Activated naive CD4-positive, alpha-beta T cell treated with anti-CD3 and anti-CD28 coated beads, Interleukin-2, amount 50 U/mL, for 16 hours (primary cell): ENCODE data around the gene RNF180.
"Not testable (repeated sequence)": the region's sequence is repeated elsewhere in the genome, so short reads cannot be mapped to it uniquely, and the experiment has no call there.

Experiments
- DNase-seq: peaks from one replicate; pipeline ENCODE4 v3.0.0-alpha.2; 2020

Gene RNF180

GRCh38 chr5:64180661-64181343, 15.2 kb downstream of the RNF180 start:
- DNase-seq: no peak

- DNase-seq: no peak
Observed at GRCh38 chr5:64181440-64181839, 15.8 kb downstream of the RNF180 start.

DNA sequence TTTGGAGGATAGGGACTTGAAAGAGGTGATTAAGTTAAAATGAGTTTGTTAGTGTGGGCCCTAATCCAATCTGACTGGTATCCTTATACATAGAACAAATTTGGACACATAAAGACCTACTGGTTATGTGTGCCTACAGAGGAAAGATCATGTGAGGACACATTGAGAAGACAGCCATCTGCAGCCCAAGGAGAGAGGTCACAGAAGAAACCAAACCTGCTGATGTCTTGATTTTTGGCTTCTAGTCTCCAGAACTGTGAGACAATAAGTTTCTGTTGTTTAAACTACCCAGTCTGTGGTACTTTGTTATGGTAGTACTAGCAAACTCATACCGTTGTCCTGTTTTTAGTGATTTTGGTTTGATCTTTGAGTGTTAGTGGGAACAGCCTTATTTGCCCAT, 18.3 kb downstream of the RNF180 start:
- DNase-seq: no peak

DNA sequence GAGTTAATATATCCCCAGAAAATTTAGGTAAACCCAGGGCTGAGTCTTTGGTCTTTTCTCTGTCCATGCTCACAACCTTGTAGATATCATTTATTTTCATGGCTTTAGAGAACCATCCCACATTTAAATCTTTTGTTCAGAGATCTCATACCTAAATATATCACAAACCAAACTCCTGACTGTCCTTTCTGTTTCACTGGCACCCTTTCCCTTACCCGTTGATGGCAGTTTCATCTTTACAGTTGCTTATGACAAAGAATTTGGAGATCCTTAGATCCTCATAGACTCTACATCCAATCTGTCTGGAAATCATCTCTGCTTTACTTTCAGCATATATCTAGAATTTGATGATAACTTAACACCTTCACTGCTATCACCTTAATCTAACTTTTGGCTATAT, 19.2 kb downstream of the RNF180 start:
- no peak for DNase-seq

DNA sequence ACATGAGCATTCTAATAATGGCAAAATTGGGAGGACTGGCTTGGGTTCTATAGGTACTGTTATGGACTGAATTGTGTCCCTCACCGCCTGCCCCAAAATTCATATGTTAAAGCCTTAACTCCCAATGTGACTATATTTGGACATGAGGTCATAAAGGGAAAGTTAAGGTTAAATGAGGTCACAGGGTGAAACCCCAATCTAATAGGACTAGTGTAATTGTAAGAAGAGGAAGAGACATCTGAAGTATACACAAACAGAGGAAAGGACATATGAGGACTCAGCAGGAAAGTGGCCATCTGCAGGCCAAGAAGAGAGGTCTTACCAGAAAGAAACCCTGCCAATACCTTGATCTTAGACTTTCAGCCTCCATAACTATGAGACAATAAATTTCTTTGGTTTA, 23.1 kb downstream of the RNF180 start:
- DNase-seq: no peak

GRCh38 chr5:64190562-64191306, 25.1 kb downstream of the RNF180 start:
- no peak for DNase-seq

DNA sequence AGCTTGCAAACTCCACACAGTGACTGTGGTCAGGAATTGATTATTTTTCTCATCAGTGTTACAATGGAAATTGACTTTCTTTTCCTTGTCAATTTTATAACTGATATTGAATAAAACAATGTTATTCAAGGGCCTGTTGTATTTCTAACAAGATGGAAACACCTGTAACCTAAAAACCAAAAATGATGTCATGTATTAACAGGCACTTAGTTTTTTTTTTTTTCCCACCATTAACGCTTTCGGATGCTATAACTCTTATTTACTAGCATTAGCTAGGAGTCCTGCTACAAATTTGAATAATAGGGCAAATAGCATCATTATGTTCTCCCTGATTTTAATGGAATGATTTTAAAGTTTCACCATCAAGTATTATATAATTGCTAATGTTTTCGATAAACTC, 30.3 kb downstream of the RNF180 start:
- no peak for DNase-seq

- DNase-seq: no peak
Observed at GRCh38 chr5:64199425-64199824, 33.8 kb downstream of the RNF180 start.

- no peak for DNase-seq
Observed at GRCh38 chr5:64201996-64202395, 36.4 kb downstream of the RNF180 start.

GRCh38 chr5:64206653-64207052, 41.0 kb downstream of the RNF180 start:
- DNase-seq: no peak

- DNase-seq: no peak
Observed at GRCh38 chr5:64207978-64208377, 42.3 kb downstream of the RNF180 start.

- DNase-seq: no peak
Observed at GRCh38 chr5:64209353-64209752, 43.7 kb downstream of the RNF180 start.

GRCh38 chr5:64210866-64211265, 45.2 kb downstream of the RNF180 start:
- DNase-seq: no peak

GRCh38 chr5:64213011-64213410, 47.4 kb downstream of the RNF180 start:
- no peak for DNase-seq

DNA sequence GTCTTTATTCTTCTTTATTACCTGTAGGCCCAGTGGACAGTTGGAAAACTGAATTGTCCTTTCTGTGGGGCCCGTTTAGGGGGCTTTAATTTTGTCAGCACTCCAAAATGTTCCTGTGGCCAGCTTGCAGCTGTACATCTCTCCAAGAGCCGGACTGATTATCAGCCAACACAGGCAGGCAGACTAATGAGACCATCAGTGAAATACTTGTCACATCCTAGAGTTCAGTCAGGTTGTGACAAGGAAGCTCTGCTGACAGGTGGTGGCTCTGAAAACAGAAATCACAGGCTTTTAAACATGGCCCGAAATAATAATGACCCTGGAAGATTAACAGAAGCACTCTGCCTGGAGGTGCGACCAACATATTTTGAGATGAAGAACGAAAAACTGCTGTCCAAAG, 47.9 kb downstream of the RNF180 start:
- no peak for DNase-seq

DNA sequence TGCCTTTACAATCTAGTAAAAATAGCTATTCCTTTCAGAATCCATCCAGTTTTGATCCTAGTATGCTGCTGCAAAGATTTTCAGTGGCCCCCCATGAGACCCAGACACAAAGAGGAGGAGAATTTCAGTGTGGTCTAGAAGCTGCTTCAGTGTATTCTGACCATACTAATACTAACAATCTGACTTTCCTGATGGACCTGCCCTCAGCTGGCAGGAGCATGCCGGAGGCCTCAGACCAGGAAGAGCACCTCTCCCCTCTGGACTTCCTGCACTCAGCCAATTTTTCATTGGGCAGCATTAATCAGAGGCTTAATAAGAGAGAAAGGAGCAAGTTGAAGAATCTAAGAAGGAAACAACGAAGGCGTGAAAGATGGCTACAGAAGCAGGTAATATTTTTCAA, 48.5 kb downstream of the RNF180 start:
- no peak for DNase-seq

DNA sequence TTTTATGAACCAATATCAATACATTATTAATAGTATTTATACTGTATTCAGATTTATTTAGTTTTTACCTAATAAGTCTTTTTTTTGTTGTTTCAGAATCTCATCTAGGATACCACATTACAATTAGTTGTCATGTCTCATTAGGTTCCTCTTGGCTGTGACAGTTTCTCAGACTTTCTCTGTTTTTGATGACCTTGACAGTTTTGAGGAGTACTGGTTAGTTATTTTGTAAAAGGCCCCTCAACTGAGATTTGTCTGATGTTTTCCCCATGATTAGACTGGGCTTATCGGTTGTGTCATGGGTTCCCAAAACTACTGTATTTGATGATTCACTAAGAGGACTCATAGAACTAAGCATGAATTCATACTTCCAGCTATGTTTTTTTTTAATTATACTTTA, 56.3 kb downstream of the RNF180 start:
- DNase-seq: no peak

GRCh38 chr5:64225286-64225981, 59.8 kb downstream of the RNF180 start:
- not testable (repeated sequence) for DNase-seq

DNA sequence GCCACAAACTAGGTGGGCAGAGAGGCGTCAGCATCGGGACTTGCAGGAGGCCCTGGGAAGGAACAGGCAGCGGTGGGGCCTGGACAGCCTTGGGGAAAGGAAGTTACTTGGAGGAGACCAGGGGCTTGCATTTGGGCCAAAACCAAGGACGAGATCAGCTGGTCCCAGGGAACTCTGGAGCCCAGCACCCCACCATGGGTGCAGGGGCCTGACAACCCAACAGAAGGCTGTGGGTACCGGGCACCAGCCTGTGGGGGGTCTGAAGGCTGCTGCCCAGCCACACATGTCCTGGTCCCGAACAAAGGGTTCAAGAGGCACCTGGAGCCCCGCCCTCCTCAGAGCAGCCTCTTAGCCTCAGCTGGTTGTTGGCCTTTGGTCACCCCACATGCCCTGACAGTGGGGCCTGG, 61.5 kb downstream of the RNF180 start:
- not testable (repeated sequence) for DNase-seq

- DNase-seq: no peak
Observed at GRCh38 chr5:64229163-64229774, 63.6 kb downstream of the RNF180 start.

DNA sequence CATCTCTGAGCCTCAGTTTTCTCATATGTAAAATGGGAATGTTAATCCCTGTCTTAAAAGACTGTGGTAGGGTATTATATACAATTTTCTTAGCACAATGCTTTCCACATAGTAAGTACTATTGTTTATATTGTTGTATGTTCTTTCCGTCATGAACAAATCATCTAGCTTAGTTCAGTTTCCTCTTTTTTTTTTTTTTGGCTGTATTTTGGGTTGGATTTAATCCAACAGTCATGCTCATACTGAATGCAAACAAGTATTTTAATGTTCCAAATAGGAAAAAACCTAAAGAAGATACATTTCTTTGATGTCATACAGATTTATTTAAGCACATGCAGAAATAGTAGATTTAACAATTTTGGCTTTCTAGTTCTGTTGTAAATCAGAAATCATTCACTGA, 95.1 kb downstream of the RNF180 start:
- DNase-seq: no peak

DNA sequence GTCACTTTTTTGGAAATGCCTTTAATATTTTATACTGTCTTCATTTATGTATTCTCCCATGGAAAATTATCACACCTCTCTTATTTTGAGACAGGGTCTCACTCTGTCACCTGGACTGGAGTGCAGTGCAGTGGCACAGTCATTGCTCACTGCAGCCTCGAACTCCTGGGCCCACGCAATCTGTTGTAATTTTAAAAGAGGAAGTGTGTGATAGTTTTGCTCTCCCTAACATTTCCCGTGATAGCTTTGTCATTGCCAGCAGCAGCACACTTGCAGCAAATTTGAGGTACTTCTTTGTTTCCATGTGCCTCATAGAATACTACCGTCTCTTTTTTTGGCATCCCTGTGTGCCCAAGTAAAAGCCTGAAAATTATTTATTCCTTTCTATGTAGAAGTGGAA, 103.5 kb downstream of the RNF180 start:
- DNase-seq: no peak

DNA sequence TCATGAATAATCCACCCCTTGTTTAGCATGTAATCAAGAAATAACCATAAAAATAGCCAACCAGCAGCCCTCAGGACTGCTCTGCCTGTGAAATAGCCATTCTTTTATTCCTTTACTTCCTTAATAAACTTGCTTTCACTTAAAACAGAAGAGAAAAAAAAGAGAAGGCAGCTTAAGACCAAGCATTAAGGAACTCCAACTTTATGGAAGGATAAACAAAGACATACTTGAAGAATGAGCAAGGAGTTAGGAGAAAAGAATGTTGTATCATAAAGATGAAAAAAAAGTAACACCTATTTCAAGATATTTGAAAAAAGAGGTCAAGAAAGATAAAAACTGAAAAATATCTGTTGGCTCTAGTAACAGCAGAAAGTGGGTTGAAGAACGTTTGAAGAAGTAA, 107.6 kb downstream of the RNF180 start:
- no peak for DNase-seq
